ENCODE measurements around the gene COA8. TPM values are rescaled to one million over a fixed set of nuclear protein-coding genes. Genes with fewer than 3 reads are reported as not detected.

The COA8 gene
- total and polyA plus RNA-seq, 2 donors (not counting 3 experiments of a cell fraction or from before 2014, with no cell fraction given) = 19.1 to 46.4 TPM

- Histone ChIP-seq H3K27me3 (ENCODE audit: control insufficient read depth in 2 of 2, insufficient read depth in 2 of 2, low read length in 2 of 2) (no peaks in the 10 kb centered on the region), H3K79me2 (ENCODE audit: control insufficient read depth, insufficient read depth, low read length) (no peaks in the 10 kb centered on the region), H3K4me1 (ENCODE audit: control insufficient read depth, extremely low read depth, insufficient read depth, low read length) (peaks cover 13% of the 10 kb centered on the region), H3K27ac (ENCODE audit: insufficient read depth, low read depth, low read length) (no peak overlapping the region), H3K36me3 (ENCODE audit: control insufficient read depth in 2 of 2, extremely low read depth in 1 of 2, insufficient read depth in 2 of 2, low read length in 2 of 2) (no peaks in the 10 kb centered on the region), H3K9me1 (replicated peaks; ENCODE audit: control insufficient read depth, extremely low read depth, insufficient read depth, low read length) (no peaks in the 10 kb centered on the region), H3K9me3 (replicated peaks; ENCODE audit: control insufficient read depth, insufficient read depth, low read length) (no peaks in the 10 kb centered on the region), H2AFZ (ENCODE audit: low read depth, low read length) (no peak overlapping the region), H3K4me3 (replicated peaks in 1 of 3; ENCODE audit: insufficient read depth in 1 of 3, low read depth in 1 of 3, low read length in 3 of 3) (no peak overlapping the region), H3K9ac (replicated peaks; ENCODE audit: extremely low read depth, insufficient read depth, low read length) (no peak overlapping the region), H3K4me2 (ENCODE audit: insufficient read depth, low read length) (no peak overlapping the region), H4K20me1 (replicated peaks; ENCODE audit: control insufficient read depth, extremely low read depth, insufficient read depth, low read length) (no peaks in the 10 kb centered on the region)
- POLR2A ChIA-PET = no interaction called here
- no peak for DNase-seq (ENCODE audit: low read depth, low spot score)
- dilution Hi-C loops (cut with MboI; ENCODE audit: extremely low pct_ligation_motif_present, low sequenced_read_pairs) = no loop called here
- FAIRE-seq = no peak
- CTCF ChIA-PET = no interaction called here
- BruUV-seq (replicated peaks) = no TSS peak
- no peak for TF ChIP-seq POLR2A (IDR thresholded peaks at IDR 0.05; ENCODE audit: low read depth, low read length)
- TF ChIP-seq JUN (IDR thresholded peaks at IDR 0.05; ENCODE audit: borderline replicate concordance, insufficient read depth, insufficient read length, low read depth) = no peak
- TF ChIP-seq MYC (IDR thresholded peaks at IDR 0.05; ENCODE audit: low read depth, low read length) = no peak
- no peak for TF ChIP-seq GATA2 (IDR thresholded peaks at IDR 0.05; ENCODE audit: insufficient read depth, insufficient read length, low read depth, low read length)
- TF ChIP-seq FOS (IDR thresholded peaks at IDR 0.05; ENCODE audit: borderline replicate concordance, insufficient read depth, low read length) = no peak
- intact Hi-C loops (cut with micrococcal nuclease) = no loop called here
Observed at GRCh38 chr14:103621860-103622259, 59.1 kb downstream of the COA8 start.

- Histone ChIP-seq H3K9me1 (replicated peaks; ENCODE audit: control insufficient read depth, extremely low read depth, insufficient read depth, low read length) (no peaks in the 10 kb centered on the region), H4K20me1 (replicated peaks; ENCODE audit: control insufficient read depth, extremely low read depth, insufficient read depth, low read length) (no peaks in the 10 kb centered on the region), H2AFZ (ENCODE audit: low read depth, low read length) (no peak overlapping the region), H3K27ac (ENCODE audit: insufficient read depth, low read depth, low read length) (no peak overlapping the region), H3K9me3 (replicated peaks; ENCODE audit: control insufficient read depth, insufficient read depth, low read length) (no peaks in the 10 kb centered on the region), H3K27me3 (ENCODE audit: control insufficient read depth in 2 of 2, insufficient read depth in 2 of 2, low read length in 2 of 2) (no peaks in the 10 kb centered on the region), H3K9ac (replicated peaks; ENCODE audit: extremely low read depth, insufficient read depth, low read length) (no peak overlapping the region), H3K36me3 (ENCODE audit: control insufficient read depth in 2 of 2, extremely low read depth in 1 of 2, insufficient read depth in 2 of 2, low read length in 2 of 2) (no peaks in the 10 kb centered on the region), H3K4me2 (ENCODE audit: insufficient read depth, low read length) (no peak overlapping the region), H3K4me1 (ENCODE audit: control insufficient read depth, extremely low read depth, insufficient read depth, low read length) (peaks cover 18% of the 10 kb centered on the region), H3K4me3 (replicated peaks in 1 of 3; ENCODE audit: insufficient read depth in 1 of 3, low read depth in 1 of 3, low read length in 3 of 3) (no peak overlapping the region), H3K79me2 (ENCODE audit: control insufficient read depth, insufficient read depth, low read length) (no peaks in the 10 kb centered on the region)
- POLR2A ChIA-PET = no interaction called here
- CTCF ChIA-PET = interaction anchor here (1.2 kb wide), 1 partner anchor 16 kb away, joined by 4 read pairs; no protein-coding TSS in a partner anchor
- intact Hi-C loops (cut with micrococcal nuclease) = no loop called here
- DNase-seq (ENCODE audit: low read depth, low spot score) = no peak
- no peak for TF ChIP-seq CTCF (IDR thresholded peaks at IDR 0.05; ENCODE audit: extremely low read depth in 1 of 2, insufficient read depth in 1 of 2, low read depth in 1 of 2, low read length in 2 of 2)
- no peak for FAIRE-seq
- BruUV-seq (replicated peaks) = no TSS peak
- dilution Hi-C loops (cut with MboI; ENCODE audit: extremely low pct_ligation_motif_present, low sequenced_read_pairs) = no loop called here
Observed at GRCh38 chr14:103623308-103623707, 60.5 kb downstream of the COA8 start.
